ENCODE measurements around the gene STK32A. TPM values are rescaled to one million over a fixed set of nuclear protein-coding genes. Genes with fewer than 3 reads are reported as not detected.

The STK32A gene
- total RNA-seq, result 0.46 and 1.8 TPM in 2 replicates

DNA sequence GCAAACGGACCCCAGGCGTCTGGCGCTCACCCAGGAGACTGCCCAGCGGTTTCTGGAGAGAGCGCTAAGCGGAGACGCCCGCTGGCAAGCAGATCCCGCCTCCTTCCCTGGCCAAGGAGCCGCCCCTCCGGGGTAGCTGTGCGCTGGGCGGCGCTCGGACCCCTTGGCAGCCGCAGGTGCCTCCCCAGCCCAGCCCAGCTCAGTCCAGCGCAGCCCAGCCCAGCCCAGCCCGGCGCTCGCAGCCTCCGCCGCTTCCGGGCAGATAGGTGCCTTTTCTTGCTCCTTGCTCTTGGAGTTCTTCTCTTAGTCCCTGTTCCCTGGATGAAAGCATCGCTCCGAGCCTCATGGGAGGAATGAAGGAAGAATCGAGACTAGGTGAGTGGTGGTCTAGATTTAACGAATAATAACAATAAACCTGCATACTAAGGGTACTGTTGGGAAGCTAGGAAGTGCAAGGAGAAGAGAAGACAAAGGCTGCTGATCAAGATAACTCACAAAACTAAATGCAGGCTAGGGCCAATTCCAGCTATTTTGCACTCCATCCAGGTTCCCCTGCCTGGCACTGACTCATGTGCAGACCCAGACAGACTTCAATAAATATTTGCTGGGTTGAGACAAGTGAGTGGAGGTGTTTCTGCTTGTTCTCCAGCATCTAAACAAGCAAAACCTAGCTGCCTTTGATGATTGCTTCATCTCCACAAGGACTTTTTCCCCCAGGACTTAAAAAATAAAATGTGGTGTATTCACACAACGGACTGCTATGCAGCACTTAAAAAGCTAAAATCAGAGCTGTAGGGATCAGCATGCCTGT is at the start of gene STK32A:
Gene STK32A, plus strand, starts transcription at position 202 of the 811 bp plus-strand sequence. CDS start 4,609 bp downstream, outside the sequence.

